K562 (cell line): Measurements from ENCODE around the gene MAML3. TPM values are rescaled to one million over a fixed set of nuclear protein-coding genes. Genes with fewer than 3 reads are reported as not detected.

ENCODE experiments used
- ATAC-seq: fragments of 200-7000 bp; cut with Tn5 transposase; 3 replicates; pipeline ENCODE4 v1.9.1; 2020; ENCODE audit warnings: moderate library complexity
- BruUV-seq: library from RNA; stranded (reverse); fragments of 400-500 nt; replicated peaks from 2 replicates; lab custom pipeline; 2021; lab: Mats Ljungman, UMichigan
- CTCF ChIA-PET: fragments of 300-600 bp; formaldehyde crosslinking; extraction: SDS; loops from one replicate; lab custom pipeline; 2021; ENCODE audit warnings: low intra/inter-chr PET ratio; lab: Yijun Ruan, JAX
- POLR2A ChIA-PET: fragments of 300-600, 350-650 bp; sonication (Branson Sonifier 250); formaldehyde crosslinking; extraction: SDS; loops from one replicate; lab custom pipeline; 2021; ENCODE audit warnings: antibody characterized with exemption, inconsistent platforms; lab: Yijun Ruan, JAX
- DNase-seq, 4 experiments: peaks; one replicate each; pipeline versions ENCODE4 v3.0.0 to v3.0.0-alpha.2; 2011 to 2018; ENCODE audit warnings: low spot score in 3 of 4, mixed read lengths in 3 of 4; ENCODE audit errors: extremely low read depth in 1 of 4
- FAIRE-seq: peaks from 2 replicates; lab custom pipeline; 2011; peaks lifted over from hg19 to GRCh38; lab: Jason Lieb, UNC
- H2AFZ ChIP-seq: 2 replicates; pipeline ENCODE4 v1.6.0; 2011; ENCODE audit warnings: low read depth, low read length, control low read depth, inconsistent platforms
- H3K27ac ChIP-seq: fragments of 200-600 bp; 3 replicates; pipeline ENCODE4 v1.8.0; 2011; ENCODE audit warnings: low read depth, mild to moderate bottlenecking, control low read depth, inconsistent platforms, low read length, moderate library complexity, mixed read lengths; ENCODE audit errors: extremely low read depth
- H3K27me3 ChIP-seq, 2 experiments: fragments of 300-600 bp in 1 of 2; 2 replicates in 1 of 2; 3 replicates in 1 of 2; pipeline versions ENCODE4 v1.6.0 to v1.8.0; 2011; ENCODE audit warnings: inconsistent platforms in 2 of 2, low read length in 2 of 2, mild to moderate bottlenecking in 1 of 2, mixed read lengths in 1 of 2, moderate library complexity in 1 of 2; ENCODE audit not compliant: control insufficient read depth in 2 of 2, insufficient read depth in 2 of 2
- H3K36me3 ChIP-seq: fragments of 300-600 bp; 3 replicates; pipeline ENCODE4 v1.8.0; 2011; ENCODE audit warnings: mild to moderate bottlenecking, low read length, inconsistent platforms; ENCODE audit not compliant: control insufficient read depth, insufficient read depth
- H3K4me1 ChIP-seq, 2 experiments: fragments of 200-600 bp in 1 of 2; replicated peaks in 1 of 2; 2 replicates in 1 of 2; 3 replicates in 1 of 2; pipeline versions ENCODE4 v1.5.1 to v1.8.0; 2011; ENCODE audit warnings: inconsistent platforms in 2 of 2, low read length in 2 of 2, mild to moderate bottlenecking in 1 of 2, mixed read lengths in 1 of 2, moderate library complexity in 1 of 2; ENCODE audit not compliant: control insufficient read depth in 2 of 2, insufficient read depth in 2 of 2
- H3K4me2 ChIP-seq: 2 replicates; pipeline ENCODE4 v1.6.1; 2011; ENCODE audit warnings: low read length, control low read depth, inconsistent platforms, mixed read lengths; ENCODE audit not compliant: insufficient read depth
- H3K4me3 ChIP-seq: fragments of 200-600 bp; sonication (generic), shearing (Covaris generic); 2 replicates; pipeline ENCODE4 v1.5.1; 2016; ENCODE audit warnings: control low read depth, inconsistent platforms
- H3K79me2 ChIP-seq: fragments of 200-600 bp; 3 replicates; pipeline ENCODE4 v1.8.0; 2011; ENCODE audit warnings: low read length, inconsistent platforms; ENCODE audit not compliant: control insufficient read depth, insufficient read depth
- H3K9ac ChIP-seq, 2 experiments: 2 replicates each; pipeline versions ENCODE4 v1.6.0 to v1.6.1; 2011; ENCODE audit warnings: low read depth in 2 of 2, low read length in 2 of 2, control low read depth in 1 of 2, inconsistent platforms in 1 of 2, mild to moderate bottlenecking in 1 of 2, mixed read lengths in 1 of 2; ENCODE audit not compliant: insufficient read depth in 1 of 2
- H3K9me1 ChIP-seq: one replicate; pipeline ENCODE4 v1.6.0; 2011; ENCODE audit warnings: inconsistent platforms, mild to moderate bottlenecking, low read length, moderate library complexity; ENCODE audit not compliant: control insufficient read depth, insufficient read depth
- H3K9me3 ChIP-seq: replicated peaks from 2 replicates; pipeline ENCODE4 v1.5.1; 2011; ENCODE audit warnings: low read depth, low read length, inconsistent platforms; ENCODE audit not compliant: control insufficient read depth, insufficient read depth
- H4K20me1 ChIP-seq: replicated peaks from 2 replicates; pipeline ENCODE4 v1.6.1; 2011; ENCODE audit warnings: low read length, inconsistent platforms, mixed read lengths; ENCODE audit not compliant: control insufficient read depth, insufficient read depth
- DPF2 ChIP-seq: fragments of 450-650 bp; IDR thresholded peaks from 2 replicates; pipeline ENCODE4 v1.6.1; 2016
- KAT2B ChIP-seq: IDR thresholded peaks from one replicate; pipeline ENCODE4 v1.6.1; 2012; ENCODE audit warnings: low read depth, mild to moderate bottlenecking, control low read depth, inconsistent platforms, low read length, moderate library complexity
- MED1 ChIP-seq: sonication (generic); formaldehyde crosslinking; IDR thresholded peaks from 2 replicates; pipeline ENCODE4 v1.8.1; 2023; ENCODE audit warnings: missing genetic modification reagents, borderline replicate concordance
- PHB2 ChIP-seq: fragments of 450-650 bp; IDR thresholded peaks from 2 replicates; pipeline ENCODE4 v1.6.1; 2017; ENCODE audit warnings: low read depth
- PHTF2 ChIP-seq: fragments of 250-450 bp; sonication (Bioruptor Pico); IDR thresholded peaks from 2 replicates; pipeline ENCODE4 v1.5.0; 2021; ENCODE audit warnings: mild to moderate bottlenecking
- RCOR1 ChIP-seq, 2 experiments: IDR thresholded peaks; 2 replicates each; pipeline ENCODE4 v1.6.1; 2012; ENCODE audit warnings: low read depth in 2 of 2, low read length in 2 of 2, borderline replicate concordance in 1 of 2, improper control_type of control experiment in 1 of 2
- SREBF2 ChIP-seq: sonication (generic); formaldehyde crosslinking; IDR thresholded peaks from 2 replicates; pipeline ENCODE4 v1.4.0; 2020; ENCODE audit warnings: mild to moderate bottlenecking, missing genetic modification reagents
- SRSF9 ChIP-seq: fragments of 200-400 bp; formaldehyde crosslinking; IDR thresholded peaks from 2 replicates; pipeline ENCODE4 v1.6.1; 2017; ENCODE audit warnings: low read depth, low read length, borderline replicate concordance
- TCF3 ChIP-seq: sonication (generic); formaldehyde crosslinking; IDR thresholded peaks from 2 replicates; pipeline ENCODE4 v1.4.0; 2020; ENCODE audit warnings: mild to moderate bottlenecking, missing genetic modification reagents
- ZNF764 ChIP-seq: fragments of 250-450 bp; sonication (Bioruptor Pico); IDR thresholded peaks from 2 replicates; pipeline ENCODE4 v1.4.0; 2020; ENCODE audit warnings: low read depth, mild to moderate bottlenecking, moderate library complexity
- in situ Hi-C: fragments of 300-500 bp; cut with MboI; formaldehyde crosslinking; loops from 4 replicates; pipeline ENCODE4 v1.15.0; 2018; ENCODE audit warnings: inconsistent platforms, mixed read lengths
- intact Hi-C: fragments of 100-400 bp; cut with micrococcal nuclease; formaldehyde crosslinking; loops from 2 replicates; pipeline ENCODE4 v1.14.2; 2022
- polyA plus RNA-seq, 8 experiments: library from polyadenylated mRNA; depleted of rRNA in 4 of 8; stranded (reverse) in 5 of 8; unstranded in 3 of 8; fragments of >200 nt; fragmentation: Nextera tagmentation in 2 of 8; fragmentation: Illumina TruSeq in 1 of 8; extraction: Ambion mirVana in 2 of 8; extraction: Trizol in 1 of 8; gene quantifications; 2 replicates each; pipeline versions ENCODE4 v1.2.1 to v1.2.3, GENCODE V29; 2011 to 2014; ENCODE audit warnings: inconsistent platforms in 1 of 8, missing spikeins in 1 of 8
- total RNA-seq, 7 experiments: library from RNA; depleted of rRNA in 6 of 7; stranded (reverse); fragments of >200 nt in 6 of 7; fragmentation: Illumina TruSeq in 2 of 7; extraction: Trizol in 2 of 7; gene quantifications; 2 replicates each; pipeline versions ENCODE4 v1.2.1 to v1.2.3, GENCODE V29; 2011 to 2021; ENCODE audit warnings: low replicate concordance in 1 of 7
- TF ChIP-seq, protein P1 (sequence below), 2 experiments: IDR thresholded peaks; 2 replicates each; pipeline ENCODE4 v1.6.1; 2012; ENCODE audit warnings: improper control_type of control experiment in 2 of 2, low read depth in 2 of 2, low read length in 2 of 2, borderline replicate concordance in 1 of 2
- TF ChIP-seq, protein P2 (sequence below): sonication (generic); formaldehyde crosslinking; IDR thresholded peaks from 2 replicates; pipeline ENCODE4 v1.8.1; 2023; ENCODE audit warnings: mild to moderate bottlenecking, missing genetic modification reagents
- TF ChIP-seq, protein P3 (sequence below): IDR thresholded peaks from 3 replicates; pipeline ENCODE4 v1.6.1; 2011; ENCODE audit warnings: borderline replicate concordance, mild to moderate bottlenecking, moderate library complexity; ENCODE audit not compliant: insufficient read length; ENCODE audit errors: extremely low read depth
- TF ChIP-seq, protein P4 (sequence below): fragments of 450-650 bp; formaldehyde crosslinking; IDR thresholded peaks from 2 replicates; pipeline ENCODE4 v1.4.0; 2022; ENCODE audit warnings: missing genetic modification characterization

The MAML3 gene
- total and polyA plus RNA-seq, 9 of the 15 experiments (the other 6 are each of a cell fraction or from before 2014, with no cell fraction given), result 0.01 to 0.55 (median 0.25) TPM

DNA sequence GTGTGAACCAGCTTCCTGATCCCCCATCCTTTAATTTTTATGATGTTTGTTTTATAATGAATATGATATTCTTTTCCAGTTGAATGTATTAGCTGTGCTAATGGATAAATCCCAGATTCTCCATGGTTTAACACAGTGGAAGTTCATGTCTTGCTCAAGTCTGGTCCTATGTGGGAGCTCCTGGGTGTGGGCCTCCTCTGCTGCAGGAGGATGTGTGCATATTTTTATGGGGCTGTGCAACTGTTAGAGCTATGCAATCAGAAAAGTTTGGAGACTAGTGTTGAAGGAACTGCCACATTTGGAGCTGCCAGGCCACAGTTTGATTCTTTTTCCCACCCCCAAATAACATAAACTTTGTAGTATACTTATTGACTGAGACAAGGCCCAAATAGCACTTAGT, 463.6 kb downstream of the MAML3 start:
- no peak overlapping the region for H3K4me3 ChIP-seq
- no peaks in the 10 kb centered on the region for H3K9me1 ChIP-seq
- no peaks in the 10 kb centered on the region for H4K20me1 ChIP-seq
- H3K9ac ChIP-seq, result no peak overlapping the region; a peak in 1 of 4 replicates
- peaks cover 4% of the 10 kb centered on the region; the same call in 2 of the 3 replicates for H3K79me2 ChIP-seq
- CTCF ChIA-PET, result no interaction called here
- H3K4me2 ChIP-seq, result no peak overlapping the region
- H3K9me3 ChIP-seq, result no peaks in the 10 kb centered on the region; the same call in 1 of the 2 replicates
- in situ Hi-C loops (no loop called here), intact Hi-C loops (loop anchor here (5.0 kb wide), 1 partner anchor 33 kb away; no protein-coding TSS in a partner anchor)
- no TSS peak for BruUV-seq
- POLR2A ChIA-PET, result no interaction called here
- no peak for DNase-seq
- H3K27ac ChIP-seq, result no peak overlapping the region
- H3K27me3 ChIP-seq, result no peaks in the 10 kb centered on the region
- H2AFZ ChIP-seq, result no peak overlapping the region
- H3K36me3 ChIP-seq, result peaks cover 10% of the 10 kb centered on the region; the same call in 2 of the 3 replicates
- no peak for ATAC-seq
- peaks cover 6 to 31% of the 10 kb centered on the region in 2 experiments for H3K4me1 ChIP-seq
- no peak for FAIRE-seq
- TF ChIP-seq KAT2B (no peak), PHTF2 (no peak), SRSF9 (no peak), RCOR1 (IDR thresholded peaks at IDR 0.05; ENCODE audit: borderline replicate concordance in 1 of 2, low read depth in 2 of 2, low read length in 2 of 2) (no peak), TCF3 (CRISPR knock-in tag) (no peak), DPF2 (no peak), MED1 (CRISPR knock-in tag) (no peak), PHB2 (no peak), SREBF2 (CRISPR knock-in tag) (no peak), ZNF764 (CRISPR knock-in tag) (no peak)
- TF ChIP-seq, protein P1, sequence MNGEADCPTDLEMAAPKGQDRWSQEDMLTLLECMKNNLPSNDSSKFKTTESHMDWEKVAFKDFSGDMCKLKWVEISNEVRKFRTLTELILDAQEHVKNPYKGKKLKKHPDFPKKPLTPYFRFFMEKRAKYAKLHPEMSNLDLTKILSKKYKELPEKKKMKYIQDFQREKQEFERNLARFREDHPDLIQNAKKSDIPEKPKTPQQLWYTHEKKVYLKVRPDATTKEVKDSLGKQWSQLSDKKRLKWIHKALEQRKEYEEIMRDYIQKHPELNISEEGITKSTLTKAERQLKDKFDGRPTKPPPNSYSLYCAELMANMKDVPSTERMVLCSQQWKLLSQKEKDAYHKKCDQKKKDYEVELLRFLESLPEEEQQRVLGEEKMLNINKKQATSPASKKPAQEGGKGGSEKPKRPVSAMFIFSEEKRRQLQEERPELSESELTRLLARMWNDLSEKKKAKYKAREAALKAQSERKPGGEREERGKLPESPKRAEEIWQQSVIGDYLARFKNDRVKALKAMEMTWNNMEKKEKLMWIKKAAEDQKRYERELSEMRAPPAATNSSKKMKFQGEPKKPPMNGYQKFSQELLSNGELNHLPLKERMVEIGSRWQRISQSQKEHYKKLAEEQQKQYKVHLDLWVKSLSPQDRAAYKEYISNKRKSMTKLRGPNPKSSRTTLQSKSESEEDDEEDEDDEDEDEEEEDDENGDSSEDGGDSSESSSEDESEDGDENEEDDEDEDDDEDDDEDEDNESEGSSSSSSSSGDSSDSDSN (IDR thresholded peaks at IDR 0.05; ENCODE audit: borderline replicate concordance in 1 of 2, low read depth in 2 of 2, low read length in 2 of 2), result no peak
- TF ChIP-seq, protein P2, sequence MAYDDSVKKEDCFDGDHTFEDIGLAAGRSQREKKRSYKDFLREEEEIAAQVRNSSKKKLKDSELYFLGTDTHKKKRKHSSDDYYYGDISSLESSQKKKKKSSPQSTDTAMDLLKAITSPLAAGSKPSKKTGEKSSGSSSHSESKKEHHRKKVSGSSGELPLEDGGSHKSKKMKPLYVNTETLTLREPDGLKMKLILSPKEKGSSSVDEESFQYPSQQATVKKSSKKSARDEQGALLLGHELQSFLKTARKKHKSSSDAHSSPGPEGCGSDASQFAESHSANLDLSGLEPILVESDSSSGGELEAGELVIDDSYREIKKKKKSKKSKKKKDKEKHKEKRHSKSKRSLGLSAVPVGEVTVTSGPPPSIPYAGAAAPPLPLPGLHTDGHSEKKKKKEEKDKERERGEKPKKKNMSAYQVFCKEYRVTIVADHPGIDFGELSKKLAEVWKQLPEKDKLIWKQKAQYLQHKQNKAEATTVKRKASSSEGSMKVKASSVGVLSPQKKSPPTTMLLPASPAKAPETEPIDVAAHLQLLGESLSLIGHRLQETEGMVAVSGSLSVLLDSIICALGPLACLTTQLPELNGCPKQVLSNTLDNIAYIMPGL (CRISPR knock-in tag), result no peak
- TF ChIP-seq, protein P3, sequence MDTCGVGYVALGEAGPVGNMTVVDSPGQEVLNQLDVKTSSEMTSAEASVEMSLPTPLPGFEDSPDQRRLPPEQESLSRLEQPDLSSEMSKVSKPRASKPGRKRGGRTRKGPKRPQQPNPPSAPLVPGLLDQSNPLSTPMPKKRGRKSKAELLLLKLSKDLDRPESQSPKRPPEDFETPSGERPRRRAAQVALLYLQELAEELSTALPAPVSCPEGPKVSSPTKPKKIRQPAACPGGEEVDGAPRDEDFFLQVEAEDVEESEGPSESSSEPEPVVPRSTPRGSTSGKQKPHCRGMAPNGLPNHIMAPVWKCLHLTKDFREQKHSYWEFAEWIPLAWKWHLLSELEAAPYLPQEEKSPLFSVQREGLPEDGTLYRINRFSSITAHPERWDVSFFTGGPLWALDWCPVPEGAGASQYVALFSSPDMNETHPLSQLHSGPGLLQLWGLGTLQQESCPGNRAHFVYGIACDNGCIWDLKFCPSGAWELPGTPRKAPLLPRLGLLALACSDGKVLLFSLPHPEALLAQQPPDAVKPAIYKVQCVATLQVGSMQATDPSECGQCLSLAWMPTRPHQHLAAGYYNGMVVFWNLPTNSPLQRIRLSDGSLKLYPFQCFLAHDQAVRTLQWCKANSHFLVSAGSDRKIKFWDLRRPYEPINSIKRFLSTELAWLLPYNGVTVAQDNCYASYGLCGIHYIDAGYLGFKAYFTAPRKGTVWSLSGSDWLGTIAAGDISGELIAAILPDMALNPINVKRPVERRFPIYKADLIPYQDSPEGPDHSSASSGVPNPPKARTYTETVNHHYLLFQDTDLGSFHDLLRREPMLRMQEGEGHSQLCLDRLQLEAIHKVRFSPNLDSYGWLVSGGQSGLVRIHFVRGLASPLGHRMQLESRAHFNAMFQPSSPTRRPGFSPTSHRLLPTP, result no peak
- TF ChIP-seq, protein P4, sequence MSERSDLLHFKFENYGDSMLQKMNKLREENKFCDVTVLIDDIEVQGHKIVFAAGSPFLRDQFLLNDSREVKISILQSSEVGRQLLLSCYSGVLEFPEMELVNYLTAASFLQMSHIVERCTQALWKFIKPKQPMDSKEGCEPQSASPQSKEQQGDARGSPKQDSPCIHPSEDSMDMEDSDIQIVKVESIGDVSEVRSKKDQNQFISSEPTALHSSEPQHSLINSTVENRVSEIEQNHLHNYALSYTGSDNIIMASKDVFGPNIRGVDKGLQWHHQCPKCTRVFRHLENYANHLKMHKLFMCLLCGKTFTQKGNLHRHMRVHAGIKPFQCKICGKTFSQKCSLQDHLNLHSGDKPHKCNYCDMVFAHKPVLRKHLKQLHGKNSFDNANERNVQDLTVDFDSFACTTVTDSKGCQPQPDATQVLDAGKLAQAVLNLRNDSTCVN (CRISPR knock-in tag), result no peak
